HG03159 (cell line): ENCODE results near the gene FGF9.

Experiments used
- ATAC-seq: cut with Tn5 transposase; IDR thresholded peaks from one replicate; pipeline ENCODE4 v1.9.1; 2021; ENCODE audit warnings: mild to moderate bottlenecking, moderate library complexity; ENCODE audit not compliant: unreplicated experiment

Gene FGF9

DNA sequence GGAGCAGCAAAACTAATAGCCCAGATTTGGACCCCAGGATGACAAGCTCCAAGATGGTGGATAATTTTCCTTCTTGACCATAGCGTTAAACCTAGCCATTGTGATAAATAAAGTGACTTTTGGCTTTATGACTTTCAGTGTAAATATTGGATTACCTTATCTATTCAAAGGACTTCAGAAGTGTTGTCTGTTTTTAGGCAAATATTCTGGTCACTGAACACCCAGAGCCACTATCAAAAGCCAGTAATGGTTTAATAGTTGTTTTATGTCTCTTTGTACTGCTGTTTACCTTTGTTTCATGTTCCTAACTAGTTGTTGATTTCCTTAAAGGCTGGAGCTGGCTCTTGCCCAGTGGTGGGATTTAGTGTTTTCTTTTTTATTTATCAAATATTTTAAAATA, 81.6 kb downstream of the FGF9 start:
- ATAC-seq, result no peak

DNA sequence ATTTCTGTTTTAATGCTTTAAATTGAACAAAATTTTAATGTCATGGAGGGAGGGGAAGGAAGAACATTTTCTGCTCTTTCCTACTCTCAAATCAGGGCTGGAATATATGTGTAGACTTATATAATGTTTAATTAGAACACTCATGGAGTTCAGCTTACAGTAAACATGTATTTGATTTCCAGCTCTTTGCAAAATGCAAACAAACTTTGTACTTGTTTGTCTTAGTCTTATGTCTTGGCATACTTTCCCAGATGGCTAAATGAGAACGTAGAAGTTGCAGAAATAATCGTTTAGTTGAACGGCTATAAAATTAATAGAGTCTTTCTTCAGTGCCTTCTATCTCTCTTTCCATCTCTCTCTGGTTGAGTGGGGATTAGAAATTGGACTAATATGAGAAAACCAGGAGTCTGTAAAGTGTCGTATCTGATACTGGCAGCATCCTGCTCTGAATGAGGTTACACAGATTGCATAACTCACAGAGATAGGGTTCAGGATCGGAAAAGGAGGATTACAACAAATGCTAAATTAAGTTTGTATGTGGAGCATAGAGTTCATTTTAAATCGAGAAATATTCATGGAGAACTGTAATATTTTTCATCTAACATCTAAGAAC, 82.3 kb downstream of the FGF9 start:
- ATAC-seq, result no peak
